Right lobe of liver (tissue), 4 donors: ENCODE results near the gene CNTN3.

Source experiments
- CTCF ChIP-seq, 4 donors: fragments of 200-600 bp in 3 of 4; fragments of 450-650 bp in 1 of 4; IDR thresholded peaks; one replicate each; pipeline versions ENCODE4 v1.5.1 to v1.8.0; 2016 to 2022; ENCODE audit warnings: antibody characterized with exemption in 4 of 4, mild to moderate bottlenecking in 2 of 4
- POLR2A ChIP-seq: fragments of 450-650 bp; IDR thresholded peaks from one replicate; pipeline ENCODE4 v1.6.1; 2017; ENCODE audit warnings: antibody characterized with exemption, mild to moderate bottlenecking
- donor health status: DM: no; HTN: no; CAD: no.
- donor health status: DM: no; HTN: no; CAD: no.
- donor health status: DM: no; HTN: yes; CAD: no.

- TF ChIP-seq POLR2A = no peak
- TF ChIP-seq CTCF (IDR thresholded peaks at IDR 0.05) = no peak
Measured at GRCh38 chr3:74611206-74611605, 3.3 kb downstream of the CNTN3 start.
